ENCODE results near the gene RHBDD1.

DNA sequence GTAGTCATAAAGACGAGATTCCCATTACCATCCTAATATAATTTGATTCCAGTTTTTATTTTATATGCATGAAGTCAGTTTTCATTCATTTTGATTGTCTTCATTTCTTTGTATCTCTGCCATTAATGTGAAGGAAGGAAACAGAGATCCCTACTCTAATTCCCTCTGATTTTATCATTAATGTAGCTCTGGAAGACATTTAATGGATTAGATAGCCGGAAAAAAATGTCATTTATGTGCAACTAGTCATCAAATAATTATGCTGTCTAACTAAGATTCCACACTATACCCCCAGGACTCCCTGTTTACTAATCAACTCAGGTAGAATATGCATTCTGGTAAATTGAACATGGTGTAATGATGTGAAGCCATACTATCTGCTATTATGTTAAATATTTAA, 19.9 kb downstream of the RHBDD1 start:
- TF ChIP-seq, protein P1, sequence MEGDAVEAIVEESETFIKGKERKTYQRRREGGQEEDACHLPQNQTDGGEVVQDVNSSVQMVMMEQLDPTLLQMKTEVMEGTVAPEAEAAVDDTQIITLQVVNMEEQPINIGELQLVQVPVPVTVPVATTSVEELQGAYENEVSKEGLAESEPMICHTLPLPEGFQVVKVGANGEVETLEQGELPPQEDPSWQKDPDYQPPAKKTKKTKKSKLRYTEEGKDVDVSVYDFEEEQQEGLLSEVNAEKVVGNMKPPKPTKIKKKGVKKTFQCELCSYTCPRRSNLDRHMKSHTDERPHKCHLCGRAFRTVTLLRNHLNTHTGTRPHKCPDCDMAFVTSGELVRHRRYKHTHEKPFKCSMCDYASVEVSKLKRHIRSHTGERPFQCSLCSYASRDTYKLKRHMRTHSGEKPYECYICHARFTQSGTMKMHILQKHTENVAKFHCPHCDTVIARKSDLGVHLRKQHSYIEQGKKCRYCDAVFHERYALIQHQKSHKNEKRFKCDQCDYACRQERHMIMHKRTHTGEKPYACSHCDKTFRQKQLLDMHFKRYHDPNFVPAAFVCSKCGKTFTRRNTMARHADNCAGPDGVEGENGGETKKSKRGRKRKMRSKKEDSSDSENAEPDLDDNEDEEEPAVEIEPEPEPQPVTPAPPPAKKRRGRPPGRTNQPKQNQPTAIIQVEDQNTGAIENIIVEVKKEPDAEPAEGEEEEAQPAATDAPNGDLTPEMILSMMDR (conservative IDR thresholded peaks at IDR 0.05 in 1 of 2, IDR thresholded peaks at IDR 0.05 in 1 of 2; ENCODE audit: extremely low read depth in 1 of 2, insufficient read depth in 1 of 2, low read depth in 1 of 2, low read length in 2 of 2): no peak
- no peak for TF ChIP-seq EZH2 (IDR thresholded peaks at IDR 0.05; ENCODE audit: borderline replicate concordance, low read length)
